ENCODE data around the gene RAP1GAP.
A peak's percentile ranks its signal among the peaks of the same experiment; 100 is the strongest.

RAP1GAP gene

GRCh38 chr1:21669258-21670058 is at the start of gene RAP1GAP:
Gene RAP1GAP (minus strand): TSS chr1:21669357. CDS start chr1:21620032, 49,325 bp downstream.
- no peak within 1 kb of the TSS for H3K27ac Mint-ChIP-seq
- peak; percentile 42 for DNase-seq (ENCODE audit: low spot score)
- no peaks in the 10 kb centered on the region for H3K9me3 Mint-ChIP-seq
- H3K4me3 Mint-ChIP-seq, result peak within 1 kb of the TSS; percentile 46
- peaks cover 28% of the 10 kb centered on the region for H3K27me3 Mint-ChIP-seq (ENCODE audit: low read depth)
- no peaks in the 10 kb centered on the region for H3K36me3 Mint-ChIP-seq (ENCODE audit: low read depth)
- H3K4me1 Mint-ChIP-seq (ENCODE audit: low read depth), result peaks cover 2% of the 10 kb centered on the region

- H3K27me3 Mint-ChIP-seq (ENCODE audit: low read depth), result no peaks in the 10 kb centered on the region
- H3K27ac Mint-ChIP-seq, result no peak overlapping the region
- H3K36me3 Mint-ChIP-seq (ENCODE audit: low read depth), result peaks cover 59% of the 10 kb centered on the region
- no peaks in the 10 kb centered on the region for H3K4me1 Mint-ChIP-seq (ENCODE audit: low read depth)
- no peak for DNase-seq (ENCODE audit: low spot score)
- H3K9me3 Mint-ChIP-seq, result no peaks in the 10 kb centered on the region
- H3K4me3 Mint-ChIP-seq, result no peak overlapping the region
Measured at GRCh38 chr1:21716169-21716568, 47.0 kb upstream of the RAP1GAP start.

GRCh38 chr1:21707891-21708290 is 38.7 kb upstream of the RAP1GAP start:
- Mint-ChIP-seq H3K27me3 (ENCODE audit: low read depth) (no peaks in the 10 kb centered on the region), H3K4me1 (ENCODE audit: low read depth) (peaks cover 10% of the 10 kb centered on the region), H3K27ac (no peak overlapping the region), H3K36me3 (ENCODE audit: low read depth) (peaks cover 39% of the 10 kb centered on the region), H3K9me3 (no peaks in the 10 kb centered on the region), H3K4me3 (no peak overlapping the region)
- no peak for DNase-seq (ENCODE audit: low spot score)

- H3K9me3 Mint-ChIP-seq, result no peaks in the 10 kb centered on the region
- peaks cover 41% of the 10 kb centered on the region for H3K36me3 Mint-ChIP-seq (ENCODE audit: low read depth)
- H3K4me1 Mint-ChIP-seq (ENCODE audit: low read depth), result peaks cover 10% of the 10 kb centered on the region
- H3K27ac Mint-ChIP-seq, result no peak overlapping the region
- DNase-seq (ENCODE audit: low spot score), result no peak
- no peaks in the 10 kb centered on the region for H3K27me3 Mint-ChIP-seq (ENCODE audit: low read depth)
- no peak overlapping the region for H3K4me3 Mint-ChIP-seq
Measured at GRCh38 chr1:21707086-21707840, 38.1 kb upstream of the RAP1GAP start.

GRCh38 chr1:21706151-21706835 is 37.1 kb upstream of the RAP1GAP start:
- no peak for DNase-seq (ENCODE audit: low spot score)
- H3K4me1 Mint-ChIP-seq (ENCODE audit: low read depth), result peaks cover 10% of the 10 kb centered on the region
- H3K9me3 Mint-ChIP-seq, result no peaks in the 10 kb centered on the region
- H3K36me3 Mint-ChIP-seq (ENCODE audit: low read depth), result peaks cover 41% of the 10 kb centered on the region
- H3K27ac Mint-ChIP-seq, result no peak overlapping the region
- H3K4me3 Mint-ChIP-seq, result no peak overlapping the region
- no peaks in the 10 kb centered on the region for H3K27me3 Mint-ChIP-seq (ENCODE audit: low read depth)

- Mint-ChIP-seq H3K27ac (no peak overlapping the region), H3K36me3 (ENCODE audit: low read depth) (peaks cover 42% of the 10 kb centered on the region), H3K9me3 (no peaks in the 10 kb centered on the region), H3K4me1 (ENCODE audit: low read depth) (peaks cover 10% of the 10 kb centered on the region), H3K4me3 (no peak overlapping the region), H3K27me3 (ENCODE audit: low read depth) (no peaks in the 10 kb centered on the region)
- DNase-seq (ENCODE audit: low spot score), result no peak
Measured at GRCh38 chr1:21705303-21705980, 36.3 kb upstream of the RAP1GAP start.

- DNase-seq (ENCODE audit: low spot score), result no peak
- Mint-ChIP-seq H3K36me3 (ENCODE audit: low read depth) (peaks cover 50% of the 10 kb centered on the region), H3K4me3 (peak overlapping the region; percentile 4), H3K27me3 (ENCODE audit: low read depth) (no peaks in the 10 kb centered on the region), H3K4me1 (ENCODE audit: low read depth) (peaks cover 14% of the 10 kb centered on the region), H3K9me3 (no peaks in the 10 kb centered on the region), H3K27ac (peak overlapping the region; percentile 55)
Measured at GRCh38 chr1:21704145-21704544, 35.0 kb upstream of the RAP1GAP start.

GRCh38 chr1:21703318-21703963 is 34.3 kb upstream of the RAP1GAP start:
- Mint-ChIP-seq H3K27ac (no peak overlapping the region), H3K4me1 (ENCODE audit: low read depth) (peaks cover 14% of the 10 kb centered on the region), H3K27me3 (ENCODE audit: low read depth) (no peaks in the 10 kb centered on the region), H3K9me3 (no peaks in the 10 kb centered on the region), H3K4me3 (no peak overlapping the region), H3K36me3 (ENCODE audit: low read depth) (peaks cover 54% of the 10 kb centered on the region)
- no peak for DNase-seq (ENCODE audit: low spot score)

- Mint-ChIP-seq H3K4me1 (ENCODE audit: low read depth) (peaks cover 14% of the 10 kb centered on the region), H3K27me3 (ENCODE audit: low read depth) (no peaks in the 10 kb centered on the region), H3K4me3 (no peak overlapping the region), H3K27ac (no peak overlapping the region), H3K36me3 (ENCODE audit: low read depth) (peaks cover 58% of the 10 kb centered on the region), H3K9me3 (no peaks in the 10 kb centered on the region)
- DNase-seq (ENCODE audit: low spot score), result no peak
Measured at GRCh38 chr1:21702780-21703179, 33.6 kb upstream of the RAP1GAP start.

- no peak overlapping the region for H3K27ac Mint-ChIP-seq
- no peaks in the 10 kb centered on the region for H3K9me3 Mint-ChIP-seq
- H3K36me3 Mint-ChIP-seq (ENCODE audit: low read depth), result peaks cover 55% of the 10 kb centered on the region
- H3K4me3 Mint-ChIP-seq, result no peak overlapping the region
- no peaks in the 10 kb centered on the region for H3K27me3 Mint-ChIP-seq (ENCODE audit: low read depth)
- DNase-seq (ENCODE audit: low spot score), result no peak
- H3K4me1 Mint-ChIP-seq (ENCODE audit: low read depth), result peaks cover 14% of the 10 kb centered on the region
Measured at GRCh38 chr1:21701401-21701800, 32.2 kb upstream of the RAP1GAP start.

GRCh38 chr1:21700094-21700493 is 30.9 kb upstream of the RAP1GAP start:
- H3K4me1 Mint-ChIP-seq (ENCODE audit: low read depth), result peaks cover 14% of the 10 kb centered on the region
- peaks cover 48% of the 10 kb centered on the region for H3K36me3 Mint-ChIP-seq (ENCODE audit: low read depth)
- no peak overlapping the region for H3K27ac Mint-ChIP-seq

GRCh38 chr1:21696931-21697330 is 27.8 kb upstream of the RAP1GAP start:
- Mint-ChIP-seq H3K4me3 (no peak overlapping the region), H3K27me3 (ENCODE audit: low read depth) (no peaks in the 10 kb centered on the region), H3K27ac (no peak overlapping the region), H3K36me3 (ENCODE audit: low read depth) (peaks cover 49% of the 10 kb centered on the region), H3K9me3 (no peaks in the 10 kb centered on the region), H3K4me1 (ENCODE audit: low read depth) (peaks cover 5% of the 10 kb centered on the region)
- no peak for DNase-seq (ENCODE audit: low spot score)

More at GRCh38 chr1:21700094-21700493, 30.9 kb upstream of the RAP1GAP start:
- Mint-ChIP-seq H3K27me3 (ENCODE audit: low read depth) (no peaks in the 10 kb centered on the region), H3K4me3 (no peak overlapping the region), H3K9me3 (no peaks in the 10 kb centered on the region)
- no peak for DNase-seq (ENCODE audit: low spot score)

- Mint-ChIP-seq H3K27ac (no peak overlapping the region), H3K4me1 (ENCODE audit: low read depth) (no peaks in the 10 kb centered on the region), H3K27me3 (ENCODE audit: low read depth) (no peaks in the 10 kb centered on the region), H3K36me3 (ENCODE audit: low read depth) (peaks cover 48% of the 10 kb centered on the region), H3K9me3 (no peaks in the 10 kb centered on the region), H3K4me3 (no peak overlapping the region)
- DNase-seq (ENCODE audit: low spot score), result no peak
Measured at GRCh38 chr1:21693732-21694131, 24.6 kb upstream of the RAP1GAP start.

Measured in T-helper 2 cell treated with Interferon-gamma antibody and Interleukin-4, amounts not matched to agents 5 μg/mL and 100 μg/mL, for 36 hours (primary cell).